Stimulated activated CD4-positive, alpha-beta T cell treated with anti-CD3 and anti-CD28 coated beads, Interleukin-15, amount 100 ng/mL, for 1 hour (primary cell): ENCODE data around the gene ITIH2.
"Not testable (repeated sequence)": the region's sequence is repeated elsewhere in the genome, so short reads cannot be mapped to it uniquely, and the experiment has no call there.

Experiments used
- DNase-seq, 2 donors: peaks; one replicate each; pipeline ENCODE4 v3.0.0-alpha.2; 2020; ENCODE audit warnings: low read depth in 1 of 2, low spot score in 1 of 2

ITIH2 gene

DNA sequence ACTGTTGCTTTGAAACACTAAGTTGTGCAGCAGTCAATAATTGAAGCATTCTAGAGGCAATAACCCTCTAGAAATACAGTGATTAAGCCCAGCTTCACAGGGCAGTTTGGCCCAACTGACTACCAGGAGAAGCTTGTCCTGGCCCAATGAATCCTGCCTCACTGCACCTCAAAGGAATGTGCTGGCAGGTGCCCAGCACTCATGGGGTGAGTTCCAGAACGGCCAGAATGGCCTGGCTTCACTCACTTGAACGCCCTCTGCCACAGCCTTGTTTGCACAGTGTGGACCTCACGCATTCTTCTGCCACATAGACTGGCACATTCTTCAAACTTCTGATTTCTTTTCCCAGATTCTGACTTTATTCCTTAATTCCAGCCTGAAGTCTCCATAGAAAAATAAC, 6.6 kb upstream of the ITIH2 start:
- no peak for DNase-seq

DNA sequence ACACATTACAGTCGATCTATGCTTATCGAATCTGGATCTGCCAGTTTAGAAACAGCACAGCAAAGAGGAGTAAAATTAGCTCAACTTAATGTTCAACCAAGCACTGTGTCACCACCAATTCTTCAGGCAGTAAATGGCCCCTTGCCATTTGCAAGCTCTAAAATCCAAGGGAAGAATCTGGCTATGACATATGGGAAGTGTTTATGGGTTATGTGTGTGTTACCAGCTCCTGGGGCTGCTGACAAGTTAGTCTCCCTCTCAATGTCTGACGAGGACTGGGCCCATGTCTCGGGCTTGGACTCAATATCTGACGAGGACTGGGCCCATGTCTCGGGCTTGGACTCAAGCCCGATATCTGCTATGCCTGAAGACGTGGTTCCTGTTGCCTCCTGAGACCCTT, 5.7 kb upstream of the ITIH2 start:
- DNase-seq, result no peak

DNA sequence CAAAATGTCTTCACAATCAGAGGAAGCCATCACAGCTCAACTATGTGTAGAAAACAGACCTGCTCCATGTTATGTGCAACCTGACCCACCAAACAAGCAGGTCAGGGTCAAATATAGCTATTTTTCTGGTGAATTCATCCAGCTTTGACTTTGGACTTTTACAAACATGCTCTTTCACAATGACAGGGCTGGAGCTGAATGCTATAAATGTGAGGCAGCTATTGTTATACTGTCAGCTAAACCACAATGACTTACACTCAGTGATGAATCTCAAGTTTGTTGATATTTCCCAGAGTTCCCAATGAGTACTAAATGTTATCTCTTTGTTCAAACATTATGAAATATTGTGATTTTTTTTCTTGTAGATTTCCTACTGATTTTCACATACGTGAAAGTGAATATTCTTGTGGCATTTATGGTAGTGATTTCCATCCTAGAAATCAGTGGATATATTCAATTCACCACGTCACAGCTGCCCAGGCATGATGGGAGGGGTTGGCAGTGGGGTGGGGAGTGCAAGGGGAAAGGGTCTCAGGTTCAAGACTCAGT, 2.5 kb upstream of the ITIH2 start:
- no peak for DNase-seq

DNA sequence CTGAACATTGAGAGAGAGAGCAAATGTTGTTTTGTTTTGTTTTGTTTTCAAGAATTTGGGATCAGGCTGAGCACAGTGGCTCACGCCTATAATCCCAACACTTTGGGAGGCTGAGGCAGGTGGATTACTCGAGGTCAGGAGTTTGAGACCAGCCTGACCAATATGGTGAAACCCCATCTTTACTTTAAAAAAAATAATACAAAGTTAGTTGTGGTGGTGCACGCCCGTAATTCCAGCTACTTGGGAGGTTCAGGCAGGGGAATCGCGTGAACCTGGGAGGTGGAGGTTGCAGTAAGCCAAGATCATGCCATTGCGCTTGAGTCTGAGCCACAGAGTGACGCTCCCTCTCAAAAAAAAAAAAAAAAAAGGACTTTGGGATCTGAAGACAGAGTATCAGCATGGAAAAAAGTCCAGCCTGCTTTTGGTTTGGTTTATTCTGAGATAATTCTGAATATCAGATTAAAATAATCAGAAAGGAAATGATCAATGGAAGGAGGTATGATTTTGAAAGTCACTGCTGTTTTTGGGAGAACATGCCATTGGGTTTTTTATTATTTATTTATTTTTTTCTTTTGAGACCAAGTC, 1.9 kb upstream of the ITIH2 start:
- no peak for DNase-seq

DNA sequence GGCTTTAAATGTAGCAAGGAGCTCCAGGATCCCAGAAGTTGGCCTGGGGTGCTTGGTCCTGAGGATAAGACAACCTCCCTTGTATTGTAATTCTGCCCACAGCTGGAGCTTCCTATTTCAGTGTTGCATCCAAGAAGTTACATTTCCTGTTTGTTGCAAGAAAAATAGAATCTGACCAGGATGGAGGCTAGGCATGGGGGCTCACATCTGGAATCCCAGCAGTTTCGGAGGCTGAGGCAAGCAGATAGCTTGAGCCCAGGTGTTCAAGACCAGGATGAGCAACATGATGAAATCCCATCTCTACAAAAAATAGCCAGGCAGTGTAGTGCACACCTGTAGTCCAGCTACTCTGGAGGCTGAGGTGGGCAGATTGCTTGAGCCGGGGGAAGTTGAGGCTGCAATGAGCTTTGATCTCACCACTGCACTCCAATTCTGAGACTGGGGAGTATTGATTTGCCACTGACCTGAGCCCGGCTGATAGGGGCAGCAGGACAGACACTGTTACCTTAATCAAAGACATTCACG, 766 bp upstream of the ITIH2 start:
- DNase-seq, result no peak

DNA sequence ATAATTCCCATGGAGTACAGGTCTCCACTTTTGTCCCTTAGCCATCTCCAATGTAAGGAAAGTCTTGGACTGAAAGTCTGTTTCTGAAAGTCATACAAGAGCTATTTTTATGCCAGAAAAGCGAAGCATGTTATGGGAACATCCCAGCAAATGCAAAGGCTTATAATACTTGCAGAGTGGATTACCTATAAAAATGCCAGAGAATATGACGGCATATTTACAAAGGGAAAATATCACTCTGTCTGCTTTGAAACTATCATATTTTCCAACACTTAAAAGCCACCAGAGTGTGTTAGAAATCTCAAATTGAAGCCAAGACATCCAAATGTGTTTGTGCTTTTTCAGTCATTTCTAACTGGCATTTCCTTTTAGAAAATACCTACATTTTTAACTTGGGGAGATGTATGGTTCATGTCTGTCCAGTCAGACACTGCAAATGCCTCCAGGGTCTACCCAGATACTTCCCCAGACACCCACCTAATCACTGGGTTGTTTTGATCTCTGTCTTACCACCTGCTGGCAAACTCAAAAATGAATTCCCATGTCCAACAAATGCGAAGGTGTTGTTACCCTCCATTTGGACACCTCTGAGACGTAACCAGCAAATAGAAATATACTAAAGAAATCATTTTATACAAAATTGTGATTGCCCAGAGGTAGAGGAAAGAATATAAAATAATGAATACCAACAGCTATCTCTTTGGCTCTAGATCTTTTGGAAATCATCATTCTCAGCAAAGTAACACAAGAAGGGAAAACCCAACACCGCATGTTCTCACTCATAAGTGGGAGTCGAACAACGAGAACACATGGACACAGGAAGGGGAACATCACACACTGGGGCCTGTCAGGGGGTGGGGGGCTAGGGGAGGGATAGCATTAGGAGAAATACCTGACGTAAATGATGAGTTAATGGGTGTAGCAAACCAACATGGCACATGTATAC, 1.2 kb downstream of the ITIH2 start:
- DNase-seq, result no peak

DNA sequence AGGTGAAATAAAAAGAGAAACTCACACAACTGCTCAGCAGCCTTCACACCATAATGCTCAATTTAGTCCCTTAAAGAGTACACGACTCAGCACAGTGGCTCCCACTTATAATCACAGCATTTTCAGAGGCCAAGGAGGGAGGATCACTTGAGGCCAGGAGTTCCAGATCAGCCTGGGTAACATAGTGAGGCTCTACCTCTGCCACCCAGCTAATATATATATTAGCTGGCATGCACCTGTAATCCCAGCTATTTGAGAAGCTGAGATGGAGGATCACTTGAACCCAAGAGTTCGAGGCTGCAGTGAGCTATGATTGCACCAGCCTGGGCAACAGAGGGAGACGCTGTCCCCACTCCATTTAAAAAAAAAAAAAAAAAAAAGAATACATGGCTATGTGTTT, 2.2 kb downstream of the ITIH2 start:
- DNase-seq, result no peak

DNA sequence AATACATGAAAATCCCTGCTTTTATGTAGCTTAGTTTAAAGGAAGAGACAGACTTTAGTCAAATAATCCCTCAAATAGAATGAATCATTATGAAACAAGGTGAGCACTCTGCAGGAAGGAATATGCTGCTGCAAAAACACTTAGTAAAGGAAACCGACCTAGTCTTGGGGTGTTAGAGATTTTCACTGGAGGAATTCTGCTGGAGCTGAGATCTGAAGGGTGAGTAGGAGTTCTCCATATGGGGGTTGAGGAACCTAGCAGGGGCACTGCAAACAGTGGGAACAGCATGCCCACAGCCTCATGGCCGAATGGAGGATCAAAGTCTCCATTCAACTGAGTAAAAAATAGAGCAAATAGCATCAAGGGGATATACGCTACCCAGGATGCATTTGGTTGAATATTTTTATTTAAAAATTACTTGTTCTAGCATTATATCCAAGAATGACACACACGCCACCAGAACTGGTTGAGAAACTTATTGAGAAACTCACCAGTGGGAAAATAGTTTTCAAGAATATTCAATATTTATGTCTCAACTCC, 3.5 kb downstream of the ITIH2 start:
- no peak for DNase-seq

DNA sequence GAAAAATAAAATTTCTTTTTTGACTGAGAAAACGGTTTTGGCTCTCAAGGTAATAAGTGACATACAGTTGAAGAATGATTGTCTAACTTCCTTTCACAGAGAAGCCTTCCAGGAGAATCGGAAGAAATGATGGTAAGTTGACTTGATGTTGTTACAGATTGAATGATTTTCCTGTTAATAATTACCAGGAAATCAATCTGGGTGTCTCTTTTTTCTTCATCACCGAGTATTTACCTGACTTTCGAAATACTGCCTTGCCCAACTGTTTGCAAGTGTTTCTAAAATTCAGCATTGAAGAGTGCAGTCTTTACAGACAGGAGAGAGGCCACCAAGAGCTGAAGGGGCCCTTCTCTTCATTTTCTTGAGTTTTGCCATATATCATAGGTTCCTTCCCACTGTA, 4.0 kb downstream of the ITIH2 start:
- no peak for DNase-seq

DNA sequence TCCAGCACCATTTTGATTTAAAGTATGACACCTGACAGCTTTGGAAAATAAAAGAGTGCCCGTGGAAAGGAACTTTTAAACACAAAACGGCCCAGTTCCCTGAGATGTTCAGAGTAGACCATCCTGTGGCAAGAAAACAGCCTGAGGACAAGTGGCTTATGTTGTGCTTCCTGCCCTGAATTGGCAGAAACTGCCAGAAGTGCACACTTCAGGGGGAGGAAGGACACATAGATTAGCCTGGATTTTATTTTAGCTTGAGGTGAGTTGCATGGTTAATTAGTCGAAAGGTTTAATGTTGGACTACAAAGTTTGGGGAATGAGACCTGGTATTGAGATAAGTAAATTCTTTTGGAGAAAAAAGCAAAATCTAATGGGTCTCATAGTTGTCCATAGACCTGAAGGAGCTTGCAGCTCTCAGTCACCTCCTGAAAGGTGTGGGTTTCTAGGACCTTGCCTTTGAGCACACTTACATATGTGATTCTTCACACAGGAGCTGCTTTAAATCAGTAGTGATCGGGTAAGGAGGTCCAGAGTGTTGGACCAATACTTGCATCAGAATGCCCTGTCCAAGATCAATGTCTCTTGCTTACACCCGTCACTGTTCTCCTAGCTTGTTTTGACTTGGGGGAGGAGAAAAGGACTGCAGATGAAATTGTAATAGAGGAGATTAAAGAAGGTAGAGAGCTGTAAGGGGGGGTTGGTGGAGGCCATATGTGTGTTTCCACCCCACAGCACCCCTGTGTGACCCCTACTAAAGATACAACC, 4.9 kb downstream of the ITIH2 start:
- no peak for DNase-seq

DNA sequence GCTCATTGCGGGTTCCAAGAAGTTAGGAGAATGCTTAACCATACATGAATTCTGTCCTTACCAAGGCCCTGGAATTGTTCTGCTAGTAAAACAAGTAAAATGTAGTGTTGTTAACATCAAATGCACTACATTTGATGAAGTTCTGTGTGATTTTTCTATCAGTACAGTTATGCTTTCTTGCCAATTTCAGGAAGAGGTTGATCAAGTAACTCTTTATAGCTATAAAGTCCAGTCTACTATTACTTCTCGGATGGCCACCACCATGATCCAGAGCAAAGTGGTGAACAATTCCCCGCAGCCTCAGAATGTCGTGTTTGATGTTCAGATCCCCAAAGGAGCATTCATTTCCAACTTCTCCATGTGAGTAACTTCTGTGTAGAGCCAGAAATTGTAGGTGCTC, 5.7 kb downstream of the ITIH2 start:
- no peak for DNase-seq

DNA sequence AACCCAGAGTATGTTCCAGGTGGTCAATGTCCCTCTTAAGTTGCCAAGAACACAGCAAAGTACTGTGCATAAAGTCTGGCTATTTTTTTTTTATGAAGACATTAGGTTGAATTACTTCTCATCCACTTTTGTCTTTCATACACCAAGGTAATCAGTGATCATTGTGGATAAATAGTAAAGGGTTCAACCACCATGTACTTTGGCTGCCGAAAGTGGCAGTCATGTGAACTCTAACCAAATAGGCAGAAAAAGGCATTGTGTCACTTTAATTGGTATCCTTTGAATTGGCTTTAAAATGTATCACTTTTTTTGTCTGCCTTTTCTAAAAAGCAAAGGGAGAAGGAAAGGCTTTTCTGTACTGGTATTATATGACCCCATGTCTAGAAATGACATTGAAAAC, 7.3 kb downstream of the ITIH2 start:
- DNase-seq, result no peak

DNA sequence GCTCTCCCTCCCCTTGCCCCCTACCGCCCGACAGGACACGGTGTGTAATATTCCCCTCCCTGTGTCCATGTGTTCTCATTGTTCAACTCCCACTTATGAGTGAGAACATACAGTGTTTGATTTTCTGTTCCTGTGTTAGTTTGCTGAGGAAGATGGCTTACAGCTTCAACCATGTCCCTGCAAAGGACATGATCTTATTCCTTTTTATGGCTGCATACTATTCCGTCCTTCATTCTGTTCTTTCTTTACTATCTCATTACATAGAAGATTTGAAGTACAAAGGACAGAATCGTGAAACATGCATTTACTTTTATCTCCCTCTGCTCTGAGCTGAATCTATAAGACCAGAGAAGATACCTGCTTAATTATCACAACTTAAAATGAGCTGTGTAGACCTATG, 8.0 kb downstream of the ITIH2 start:
- DNase-seq, result not testable (repeated sequence)

DNA sequence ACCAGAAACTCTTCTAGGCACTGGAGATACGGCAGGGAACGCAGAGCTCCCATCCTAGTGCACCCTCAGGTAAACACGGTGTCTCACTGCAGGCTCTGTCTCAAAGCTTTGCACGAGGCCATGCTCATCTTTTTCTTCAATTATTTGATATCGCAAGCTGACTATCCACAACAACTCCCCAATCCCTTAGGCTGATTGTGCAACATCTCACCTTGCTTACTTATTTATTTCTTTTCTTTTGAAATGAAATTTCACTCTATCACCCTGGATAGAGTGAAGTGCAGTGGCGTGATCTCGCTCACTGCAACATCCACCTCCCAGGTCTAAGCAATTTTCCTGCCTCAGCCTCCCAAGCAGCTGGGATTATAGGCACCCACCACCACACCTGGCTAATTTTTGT, 12.4 kb downstream of the ITIH2 start:
- no peak for DNase-seq

DNA sequence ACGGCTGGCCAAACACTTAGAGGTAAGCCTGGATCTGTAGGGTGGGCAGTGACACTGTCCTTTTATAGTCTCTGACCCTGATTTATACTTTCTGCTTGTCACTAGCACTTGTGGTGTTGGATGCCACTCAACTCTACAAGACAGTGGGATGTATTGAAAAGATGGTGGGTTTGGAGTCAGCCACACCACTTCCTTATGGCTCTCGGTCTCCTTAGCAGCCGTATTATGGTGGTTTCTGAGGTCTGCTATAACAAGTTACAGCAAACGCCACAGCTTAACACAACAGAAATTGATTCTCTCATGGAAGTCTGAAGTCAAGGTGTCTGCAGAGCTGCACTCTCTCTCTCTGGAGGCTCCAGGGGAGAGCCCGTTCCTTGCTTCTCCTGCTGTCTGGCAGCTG, 14.7 kb downstream of the ITIH2 start:
- no peak for DNase-seq

DNA sequence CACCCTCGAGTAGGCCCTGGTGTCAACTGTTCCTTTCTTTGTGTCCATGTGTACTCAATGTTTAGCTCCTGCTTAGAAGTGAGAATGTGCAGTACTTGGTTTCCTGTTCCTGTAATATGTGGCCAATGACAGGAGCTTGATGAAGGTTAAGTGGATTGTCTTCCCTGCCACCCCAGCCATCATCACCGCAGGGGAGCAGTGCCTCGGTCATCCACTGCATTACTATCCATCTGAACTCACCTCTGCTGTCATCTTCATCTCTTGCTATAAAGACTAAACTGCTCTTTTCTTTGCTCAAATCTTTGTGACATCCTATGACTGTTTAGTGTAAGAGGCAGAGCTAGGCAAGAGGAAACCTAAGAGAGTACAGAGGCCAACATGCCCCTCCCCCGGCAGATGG, 15.6 kb downstream of the ITIH2 start:
- no peak for DNase-seq

DNA sequence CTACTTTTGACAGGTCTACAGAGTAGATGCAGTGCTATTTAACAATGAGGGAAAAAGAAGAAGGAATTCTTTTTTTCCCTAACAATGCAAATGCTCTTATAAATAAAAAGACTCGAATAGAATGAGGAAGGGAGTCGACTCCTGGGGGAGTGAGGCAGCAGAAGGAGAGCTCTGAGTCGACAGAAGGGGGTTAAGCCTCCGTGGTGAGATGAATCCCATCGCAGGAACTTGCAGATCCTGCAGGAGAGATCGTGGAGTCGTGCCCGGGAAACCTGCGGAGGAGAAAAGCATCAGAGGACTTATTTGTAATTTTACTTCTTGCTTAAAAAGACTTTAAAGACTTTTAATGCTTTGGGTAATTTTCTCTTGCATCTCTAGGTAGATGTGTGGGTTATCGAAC, 17.4 kb downstream of the ITIH2 start:
- DNase-seq, result no peak

DNA sequence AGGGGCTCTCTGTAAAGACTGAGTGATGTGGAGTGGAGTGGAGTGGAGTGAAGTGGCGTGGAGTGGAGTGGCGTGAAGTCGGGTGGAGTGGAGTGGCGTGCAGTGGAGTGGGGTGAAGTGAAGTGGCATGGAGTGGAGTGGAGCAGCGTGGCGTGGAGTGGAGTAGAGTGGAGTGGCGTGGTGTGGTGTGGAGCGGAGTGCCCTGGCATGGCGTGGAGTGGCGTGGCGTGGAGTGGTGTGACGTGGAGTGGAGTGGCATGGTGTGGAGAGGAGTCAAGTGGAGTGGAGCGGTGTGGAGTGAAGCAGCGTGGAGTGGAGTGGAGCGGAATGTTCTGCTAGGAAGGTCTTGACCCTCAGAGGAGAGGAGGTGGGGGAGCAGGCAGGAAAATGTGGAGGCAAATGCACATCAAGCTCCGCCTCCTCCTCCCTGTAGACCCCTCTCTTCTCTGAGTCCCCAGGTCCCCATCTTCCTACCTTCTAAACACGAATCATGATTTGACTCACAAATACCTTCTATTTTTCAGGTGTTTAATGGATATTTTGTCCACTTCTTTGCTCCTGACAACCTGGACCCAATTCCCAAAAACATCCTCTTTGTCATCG, 19.9 kb downstream of the ITIH2 start:
- DNase-seq, result no peak

DNA sequence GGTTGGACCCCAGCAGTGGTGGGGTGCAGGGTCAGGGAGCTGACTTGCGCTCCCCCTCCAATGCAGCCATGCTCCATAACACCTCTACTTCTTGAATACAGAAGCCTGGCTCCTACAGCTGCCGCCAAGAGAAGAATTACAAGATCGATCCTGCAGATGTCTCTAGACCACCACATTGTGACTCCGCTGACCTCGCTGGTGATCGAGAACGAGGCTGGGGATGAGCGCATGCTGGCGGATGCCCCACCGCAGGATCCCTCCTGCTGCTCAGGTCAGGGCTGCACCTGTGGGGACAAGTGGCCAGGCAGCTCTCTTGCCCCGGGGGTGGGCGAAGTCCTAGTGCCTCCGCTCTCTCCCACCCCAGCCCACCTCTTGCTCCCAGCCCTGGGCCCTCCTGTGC, 31.7 kb downstream of the ITIH2 start:
- no peak for DNase-seq

DNA sequence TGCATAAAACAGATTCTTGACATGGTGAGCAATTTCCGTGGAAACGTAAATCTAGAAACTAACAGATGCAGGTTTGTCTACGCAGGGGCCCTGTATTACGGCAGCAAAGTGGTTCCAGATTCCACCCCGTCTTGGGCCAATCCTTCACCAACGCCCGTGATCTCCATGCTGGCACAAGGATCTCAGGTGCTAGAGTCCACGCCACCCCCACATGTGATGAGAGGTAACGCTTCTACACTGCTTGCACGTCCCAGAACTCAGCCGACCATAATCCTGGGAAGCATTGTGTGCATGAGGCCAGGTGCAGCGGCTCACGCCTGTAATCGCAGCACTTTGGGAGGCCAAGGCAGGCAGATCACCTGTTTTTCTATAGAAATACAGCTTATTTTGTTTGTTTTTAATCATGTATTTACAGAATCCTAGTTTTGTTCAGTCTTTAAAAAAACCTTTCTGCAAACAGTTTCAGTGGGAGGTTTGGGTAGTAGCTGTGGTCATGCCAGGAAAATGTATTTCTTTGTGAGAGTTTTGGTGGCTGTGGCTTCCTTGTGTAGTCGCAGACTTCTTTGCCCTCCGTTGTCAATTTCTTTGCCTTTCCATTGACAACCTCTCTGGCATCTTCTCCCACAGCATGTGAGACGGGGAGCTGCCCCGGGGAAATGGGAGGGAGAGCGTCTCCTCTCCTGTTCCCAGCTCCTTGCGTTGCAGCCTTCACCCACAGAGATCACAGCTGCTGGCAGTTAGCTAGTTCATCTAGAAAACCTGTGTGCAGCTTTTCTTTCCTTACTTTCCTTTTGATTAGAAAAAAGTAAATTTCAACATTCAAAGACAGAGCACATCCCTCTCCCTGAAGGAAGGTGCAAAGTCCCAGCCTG, 35.7 kb downstream of the ITIH2 start:
- DNase-seq, result no peak
